Suprapubic skin (tissue), 4 donors: ENCODE data around the gene C9orf153.

Experiments
- EP300 ChIP-seq: sonication (generic); formaldehyde crosslinking; IDR thresholded peaks from one replicate; pipeline ENCODE4 v1.6.1; 2017; ENCODE audit warnings: antibody characterized with exemption
- POLR2A ChIP-seq, 2 donors: fragments of 450-650 bp; IDR thresholded peaks; one replicate each; pipeline ENCODE4 v1.6.1; 2017; ENCODE audit warnings: antibody characterized with exemption in 2 of 2, mild to moderate bottlenecking in 2 of 2, moderate library complexity in 2 of 2
- POLR2AphosphoS5 ChIP-seq, 3 donors: sonication (generic); formaldehyde crosslinking; IDR thresholded peaks; one replicate each; pipeline ENCODE4 v1.6.1; 2017; ENCODE audit warnings: antibody characterized with exemption in 3 of 3
- TF ChIP-seq, protein P1 (sequence below), 2 donors: fragments of 200-600 bp in 1 of 2; fragments of 450-650 bp in 1 of 2; sonication (generic) in 1 of 2; IDR thresholded peaks; one replicate each; pipeline ENCODE4 v1.5.1; 2016 to 2019; ENCODE audit warnings: antibody characterized with exemption in 2 of 2, mild to moderate bottlenecking in 1 of 2, moderate library complexity in 1 of 2

GRCh38 chr9:86187121-86187520, 72.3 kb downstream of the C9orf153 start:
- TF ChIP-seq, protein P1, sequence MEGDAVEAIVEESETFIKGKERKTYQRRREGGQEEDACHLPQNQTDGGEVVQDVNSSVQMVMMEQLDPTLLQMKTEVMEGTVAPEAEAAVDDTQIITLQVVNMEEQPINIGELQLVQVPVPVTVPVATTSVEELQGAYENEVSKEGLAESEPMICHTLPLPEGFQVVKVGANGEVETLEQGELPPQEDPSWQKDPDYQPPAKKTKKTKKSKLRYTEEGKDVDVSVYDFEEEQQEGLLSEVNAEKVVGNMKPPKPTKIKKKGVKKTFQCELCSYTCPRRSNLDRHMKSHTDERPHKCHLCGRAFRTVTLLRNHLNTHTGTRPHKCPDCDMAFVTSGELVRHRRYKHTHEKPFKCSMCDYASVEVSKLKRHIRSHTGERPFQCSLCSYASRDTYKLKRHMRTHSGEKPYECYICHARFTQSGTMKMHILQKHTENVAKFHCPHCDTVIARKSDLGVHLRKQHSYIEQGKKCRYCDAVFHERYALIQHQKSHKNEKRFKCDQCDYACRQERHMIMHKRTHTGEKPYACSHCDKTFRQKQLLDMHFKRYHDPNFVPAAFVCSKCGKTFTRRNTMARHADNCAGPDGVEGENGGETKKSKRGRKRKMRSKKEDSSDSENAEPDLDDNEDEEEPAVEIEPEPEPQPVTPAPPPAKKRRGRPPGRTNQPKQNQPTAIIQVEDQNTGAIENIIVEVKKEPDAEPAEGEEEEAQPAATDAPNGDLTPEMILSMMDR (IDR thresholded peaks at IDR 0.05): no peak
- no peak for TF ChIP-seq EP300
- no peak for TF ChIP-seq POLR2A (IDR thresholded peaks at IDR 0.05)
- TF ChIP-seq POLR2AphosphoS5 (IDR thresholded peaks at IDR 0.05): no peak
